WTC11 (cell line): Measurements from ENCODE around the gene SSH2. TPM values are rescaled to one million over a fixed set of nuclear protein-coding genes. Genes with fewer than 3 reads are reported as not detected.

Experiments
- ATAC-seq: fragments of 200-7000 bp; cut with Tn5 transposase; 2 replicates; pipeline ENCODE4 v1.10.0; 2021; ENCODE audit warnings: mild to moderate bottlenecking, moderate library complexity
- CTCF ChIA-PET: fragments of 300-600 bp; sonication (Branson Sonifier 250); formaldehyde crosslinking; loops from one replicate; lab custom pipeline; 2021; ENCODE audit warnings: antibody characterized with exemption; lab: Charles Lee
- POLR2A ChIA-PET: fragments of 350-600 bp; sonication (Branson Sonifier 250); formaldehyde crosslinking; loops from one replicate; lab custom pipeline; 2021; ENCODE audit warnings: antibody characterized with exemption; lab: Charles Lee
- DNase-seq: peaks from one replicate; pipeline ENCODE4 v3.0.0; 2021; ENCODE audit warnings: low spot score
- H3K27ac Mint-ChIP-seq: 2 replicates; pipeline ENCODE4 v1.8.0; 2021; ENCODE audit warnings: mixed read lengths
- H3K27me3 Mint-ChIP-seq: 2 replicates; pipeline ENCODE4 v1.8.0; 2021; ENCODE audit warnings: low read depth, mild to moderate bottlenecking, moderate library complexity, mixed read lengths
- H3K36me3 Mint-ChIP-seq: 2 replicates; pipeline ENCODE4 v1.8.0; 2021; ENCODE audit warnings: mixed read lengths
- H3K4me1 Mint-ChIP-seq: 2 replicates; pipeline ENCODE4 v1.8.0; 2022; ENCODE audit warnings: mixed read lengths
- H3K4me3 Mint-ChIP-seq: 2 replicates; pipeline ENCODE4 v1.8.0; 2021; ENCODE audit warnings: mild to moderate bottlenecking, moderate library complexity, mixed read lengths
- H3K9me3 Mint-ChIP-seq: 2 replicates; pipeline ENCODE4 v1.8.0; 2021; ENCODE audit warnings: mixed read lengths
- CREM ChIP-seq: sonication (generic); formaldehyde crosslinking; IDR thresholded peaks from 2 replicates; pipeline ENCODE4 v1.8.1; 2022; ENCODE audit warnings: mild to moderate bottlenecking, missing genetic modification reagents, moderate library complexity
- FOXK1 ChIP-seq: sonication (generic); formaldehyde crosslinking; IDR thresholded peaks from 2 replicates; pipeline ENCODE4 v1.8.0; 2022; ENCODE audit warnings: mild to moderate bottlenecking, moderate library complexity, missing genetic modification reagents
- GABPB1 ChIP-seq: sonication (generic); formaldehyde crosslinking; IDR thresholded peaks from 2 replicates; pipeline ENCODE4 v1.8.1; 2023; ENCODE audit warnings: mild to moderate bottlenecking, missing genetic modification reagents
- KAT7 ChIP-seq: sonication (generic); formaldehyde crosslinking; IDR thresholded peaks from 2 replicates; pipeline ENCODE4 v1.8.1; 2023; ENCODE audit warnings: missing genetic modification reagents, mild to moderate bottlenecking, borderline replicate concordance
- TP53 ChIP-seq: sonication (generic); formaldehyde crosslinking; IDR thresholded peaks from 2 replicates; pipeline ENCODE4 v1.8.1; 2023; ENCODE audit warnings: mild to moderate bottlenecking, missing genetic modification reagents
- ZBTB21 ChIP-seq: sonication (generic); formaldehyde crosslinking; IDR thresholded peaks from 2 replicates; pipeline ENCODE4 v1.8.1; 2023; ENCODE audit warnings: mild to moderate bottlenecking, missing genetic modification reagents, borderline replicate concordance
- ZNF121 ChIP-seq: sonication (generic); formaldehyde crosslinking; IDR thresholded peaks from 2 replicates; pipeline ENCODE4 v1.8.0; 2023; ENCODE audit warnings: missing genetic modification reagents
- total RNA-seq: library from RNA; stranded (reverse); gene quantifications from 3 replicates; pipeline ENCODE4 v1.2.3, GENCODE V29; 2021
- TF ChIP-seq, protein P1 (sequence below): sonication (generic); formaldehyde crosslinking; IDR thresholded peaks from 2 replicates; pipeline ENCODE4 v1.8.1; 2022; ENCODE audit warnings: low read depth, mild to moderate bottlenecking, moderate library complexity, missing genetic modification reagents, borderline replicate concordance
- TF ChIP-seq, protein P2 (sequence below): fragments of 250-450 bp; sonication (Bioruptor Pico); IDR thresholded peaks from 2 replicates; pipeline ENCODE4 v1.9.0; 2021; ENCODE audit warnings: mild to moderate bottlenecking
- TF ChIP-seq, protein P3 (sequence below): sonication (generic); formaldehyde crosslinking; IDR thresholded peaks from 2 replicates; pipeline ENCODE4 v1.8.0; 2022; ENCODE audit warnings: mild to moderate bottlenecking, missing genetic modification reagents
- TF ChIP-seq, protein P4 (sequence below): fragments of 200-600 bp; IDR thresholded peaks from 2 replicates; pipeline ENCODE4 v1.8.0; 2022; ENCODE audit warnings: antibody characterized with exemption
- TF ChIP-seq, protein P5 (sequence below): fragments of 250-450 bp; sonication (Bioruptor Pico); IDR thresholded peaks from 2 replicates; pipeline ENCODE4 v2.1.2; 2022; ENCODE audit warnings: mild to moderate bottlenecking, moderate library complexity
- TF ChIP-seq, protein P6 (sequence below): sonication (generic); formaldehyde crosslinking; IDR thresholded peaks from 2 replicates; pipeline ENCODE4 v1.8.1; 2023; ENCODE audit warnings: mild to moderate bottlenecking, moderate library complexity, missing genetic modification reagents

Gene SSH2
- total RNA-seq, 1 experiment from 2014 or later = 14.3 TPM

DNA sequence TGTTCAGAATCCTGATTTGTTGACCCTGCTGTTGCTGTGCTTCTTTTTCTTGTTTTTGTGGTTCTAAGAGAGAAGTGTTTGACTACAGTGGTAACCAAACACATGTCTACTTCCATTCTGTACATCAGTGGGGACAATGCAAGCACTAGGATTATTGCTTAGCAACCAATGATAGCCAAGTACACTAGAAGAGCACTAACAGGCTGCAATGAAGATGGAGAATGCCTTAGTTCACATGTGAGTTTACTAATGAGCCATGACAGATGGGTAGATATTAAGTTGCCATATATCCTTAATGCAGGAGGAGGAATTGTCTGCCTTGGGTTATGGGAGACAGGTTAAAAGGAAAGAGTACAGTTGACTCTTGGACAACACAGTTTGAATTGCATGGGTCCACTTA lies 19.7 kb upstream of the SSH2 start:
- ChIA-PET CTCF (interaction anchor here (1.1 to 1.3 kb wide), 2 partner anchors 16 to 310 kb away, joined by 3 to 4 read pairs; no protein-coding TSS in a partner anchor), POLR2A (no interaction called here)
- ATAC-seq = no peak
- Mint-ChIP-seq H3K27me3 (peaks cover 2% of the 10 kb centered on the region; the same call in 1 of the 2 replicates), H3K9me3 (peaks cover 29% of the 10 kb centered on the region), H3K36me3 (peaks cover 13% of the 10 kb centered on the region), H3K27ac (no peak overlapping the region), H3K4me3 (no peak overlapping the region), H3K4me1 (no peaks in the 10 kb centered on the region)
- TF ChIP-seq, protein P1, sequence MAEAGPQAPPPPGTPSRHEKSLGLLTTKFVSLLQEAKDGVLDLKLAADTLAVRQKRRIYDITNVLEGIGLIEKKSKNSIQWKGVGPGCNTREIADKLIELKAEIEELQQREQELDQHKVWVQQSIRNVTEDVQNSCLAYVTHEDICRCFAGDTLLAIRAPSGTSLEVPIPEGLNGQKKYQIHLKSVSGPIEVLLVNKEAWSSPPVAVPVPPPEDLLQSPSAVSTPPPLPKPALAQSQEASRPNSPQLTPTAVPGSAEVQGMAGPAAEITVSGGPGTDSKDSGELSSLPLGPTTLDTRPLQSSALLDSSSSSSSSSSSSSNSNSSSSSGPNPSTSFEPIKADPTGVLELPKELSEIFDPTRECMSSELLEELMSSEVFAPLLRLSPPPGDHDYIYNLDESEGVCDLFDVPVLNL = no peak
- TF ChIP-seq, protein P2, sequence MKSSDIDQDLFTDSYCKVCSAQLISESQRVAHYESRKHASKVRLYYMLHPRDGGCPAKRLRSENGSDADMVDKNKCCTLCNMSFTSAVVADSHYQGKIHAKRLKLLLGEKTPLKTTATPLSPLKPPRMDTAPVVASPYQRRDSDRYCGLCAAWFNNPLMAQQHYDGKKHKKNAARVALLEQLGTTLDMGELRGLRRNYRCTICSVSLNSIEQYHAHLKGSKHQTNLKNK (CRISPR knock-in tag) = 0 out of 2 replicates have a peak, but pooled peaks have one; percentile 7
- no peak for TF ChIP-seq FOXK1 (CRISPR knock-in tag)
- TF ChIP-seq, protein P3, sequence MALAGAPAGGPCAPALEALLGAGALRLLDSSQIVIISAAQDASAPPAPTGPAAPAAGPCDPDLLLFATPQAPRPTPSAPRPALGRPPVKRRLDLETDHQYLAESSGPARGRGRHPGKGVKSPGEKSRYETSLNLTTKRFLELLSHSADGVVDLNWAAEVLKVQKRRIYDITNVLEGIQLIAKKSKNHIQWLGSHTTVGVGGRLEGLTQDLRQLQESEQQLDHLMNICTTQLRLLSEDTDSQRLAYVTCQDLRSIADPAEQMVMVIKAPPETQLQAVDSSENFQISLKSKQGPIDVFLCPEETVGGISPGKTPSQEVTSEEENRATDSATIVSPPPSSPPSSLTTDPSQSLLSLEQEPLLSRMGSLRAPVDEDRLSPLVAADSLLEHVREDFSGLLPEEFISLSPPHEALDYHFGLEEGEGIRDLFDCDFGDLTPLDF (CRISPR knock-in tag) = no peak
- TF ChIP-seq, protein P4, sequence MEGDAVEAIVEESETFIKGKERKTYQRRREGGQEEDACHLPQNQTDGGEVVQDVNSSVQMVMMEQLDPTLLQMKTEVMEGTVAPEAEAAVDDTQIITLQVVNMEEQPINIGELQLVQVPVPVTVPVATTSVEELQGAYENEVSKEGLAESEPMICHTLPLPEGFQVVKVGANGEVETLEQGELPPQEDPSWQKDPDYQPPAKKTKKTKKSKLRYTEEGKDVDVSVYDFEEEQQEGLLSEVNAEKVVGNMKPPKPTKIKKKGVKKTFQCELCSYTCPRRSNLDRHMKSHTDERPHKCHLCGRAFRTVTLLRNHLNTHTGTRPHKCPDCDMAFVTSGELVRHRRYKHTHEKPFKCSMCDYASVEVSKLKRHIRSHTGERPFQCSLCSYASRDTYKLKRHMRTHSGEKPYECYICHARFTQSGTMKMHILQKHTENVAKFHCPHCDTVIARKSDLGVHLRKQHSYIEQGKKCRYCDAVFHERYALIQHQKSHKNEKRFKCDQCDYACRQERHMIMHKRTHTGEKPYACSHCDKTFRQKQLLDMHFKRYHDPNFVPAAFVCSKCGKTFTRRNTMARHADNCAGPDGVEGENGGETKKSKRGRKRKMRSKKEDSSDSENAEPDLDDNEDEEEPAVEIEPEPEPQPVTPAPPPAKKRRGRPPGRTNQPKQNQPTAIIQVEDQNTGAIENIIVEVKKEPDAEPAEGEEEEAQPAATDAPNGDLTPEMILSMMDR = no peak
- no peak for DNase-seq

DNA sequence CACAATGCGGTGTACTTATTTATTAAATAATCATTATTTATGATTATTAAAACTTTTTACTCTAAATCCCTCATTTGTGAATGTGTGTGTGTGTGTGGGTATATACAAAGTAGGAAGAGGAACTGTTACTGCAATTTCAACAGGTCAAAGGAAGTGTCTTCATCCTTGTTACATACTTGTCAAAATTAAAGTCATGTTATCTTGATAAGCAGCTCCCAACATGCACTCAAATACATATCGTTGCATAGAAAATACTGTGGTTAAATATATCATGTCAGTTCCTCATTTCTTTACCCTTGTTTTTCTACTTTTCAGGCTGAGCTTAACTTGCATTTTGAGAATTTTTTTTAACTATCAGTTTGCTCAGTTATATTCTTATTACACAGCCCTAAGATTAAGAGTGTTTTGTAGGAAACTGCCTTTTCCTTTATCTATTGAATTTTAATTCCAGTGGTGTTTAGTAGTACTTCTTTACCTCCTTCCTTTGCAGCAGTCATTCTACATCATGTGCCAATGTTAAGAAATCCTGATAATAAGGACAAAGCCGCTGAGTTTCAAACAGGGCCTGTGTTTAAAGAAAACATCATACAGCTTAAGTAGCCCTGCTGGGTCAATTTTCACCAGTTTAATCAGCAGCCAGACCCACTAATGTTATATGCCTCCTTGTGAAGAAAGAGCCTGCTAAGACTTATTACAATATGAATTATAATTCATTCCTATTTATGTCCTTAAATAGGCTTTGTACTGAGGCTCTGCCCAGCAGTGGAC lies 18.6 kb upstream of the SSH2 start:
- Mint-ChIP-seq H3K4me1 (no peaks in the 10 kb centered on the region), H3K27ac (no peak overlapping the region), H3K36me3 (peaks cover 6% of the 10 kb centered on the region), H3K9me3 (peaks cover 19% of the 10 kb centered on the region), H3K4me3 (no peak overlapping the region), H3K27me3 (no peaks in the 10 kb centered on the region; the same call in 1 of the 2 replicates)
- ATAC-seq = no peak
- no peak for DNase-seq
- CTCF ChIA-PET = interaction anchor here (1.1 to 1.3 kb wide), 3 partner anchors 15 to 309 kb away, joined by 3 to 4 read pairs (median 4); no protein-coding TSS in a partner anchor
- no peak for TF ChIP-seq KAT7 (CRISPR knock-in tag)
- no peak for TF ChIP-seq GABPB1 (CRISPR knock-in tag)
- TF ChIP-seq TP53 (CRISPR knock-in tag) = no peak
- TF ChIP-seq, protein P5, sequence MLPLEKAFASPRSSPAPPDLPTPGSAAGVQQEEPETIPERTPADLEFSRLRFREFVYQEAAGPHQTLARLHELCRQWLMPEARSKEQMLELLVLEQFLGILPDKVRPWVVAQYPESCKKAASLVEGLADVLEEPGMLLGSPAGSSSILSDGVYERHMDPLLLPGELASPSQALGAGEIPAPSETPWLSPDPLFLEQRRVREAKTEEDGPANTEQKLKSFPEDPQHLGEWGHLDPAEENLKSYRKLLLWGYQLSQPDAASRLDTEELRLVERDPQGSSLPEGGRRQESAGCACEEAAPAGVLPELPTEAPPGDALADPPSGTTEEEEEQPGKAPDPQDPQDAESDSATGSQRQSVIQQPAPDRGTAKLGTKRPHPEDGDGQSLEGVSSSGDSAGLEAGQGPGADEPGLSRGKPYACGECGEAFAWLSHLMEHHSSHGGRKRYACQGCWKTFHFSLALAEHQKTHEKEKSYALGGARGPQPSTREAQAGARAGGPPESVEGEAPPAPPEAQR (CRISPR knock-in tag) = no peak
- no peak for TF ChIP-seq ZBTB21 (CRISPR knock-in tag)
- no peak for TF ChIP-seq CREM (CRISPR knock-in tag)
- TF ChIP-seq, protein P6, sequence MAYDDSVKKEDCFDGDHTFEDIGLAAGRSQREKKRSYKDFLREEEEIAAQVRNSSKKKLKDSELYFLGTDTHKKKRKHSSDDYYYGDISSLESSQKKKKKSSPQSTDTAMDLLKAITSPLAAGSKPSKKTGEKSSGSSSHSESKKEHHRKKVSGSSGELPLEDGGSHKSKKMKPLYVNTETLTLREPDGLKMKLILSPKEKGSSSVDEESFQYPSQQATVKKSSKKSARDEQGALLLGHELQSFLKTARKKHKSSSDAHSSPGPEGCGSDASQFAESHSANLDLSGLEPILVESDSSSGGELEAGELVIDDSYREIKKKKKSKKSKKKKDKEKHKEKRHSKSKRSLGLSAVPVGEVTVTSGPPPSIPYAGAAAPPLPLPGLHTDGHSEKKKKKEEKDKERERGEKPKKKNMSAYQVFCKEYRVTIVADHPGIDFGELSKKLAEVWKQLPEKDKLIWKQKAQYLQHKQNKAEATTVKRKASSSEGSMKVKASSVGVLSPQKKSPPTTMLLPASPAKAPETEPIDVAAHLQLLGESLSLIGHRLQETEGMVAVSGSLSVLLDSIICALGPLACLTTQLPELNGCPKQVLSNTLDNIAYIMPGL (CRISPR knock-in tag) = no peak
- TF ChIP-seq ZNF121 (CRISPR knock-in tag) = no peak
- POLR2A ChIA-PET = no interaction called here
